HL-60 (cell line): Measurements from ENCODE around the gene RECQL5.

Experiments used
- DNase-seq, 2 experiments: peaks; one replicate each; pipeline ENCODE4 v3.0.0-alpha.2; 2010 to 2020; ENCODE audit warnings: low read depth in 1 of 2, low spot score in 1 of 2
- H3K27ac ChIP-seq: fragments of 250-450 bp; sonication (Bioruptor Pico); replicated peaks from 2 replicates; pipeline ENCODE4 v1.5.1; 2020; ENCODE audit warnings: mild to moderate bottlenecking, moderate library complexity
- H3K27me3 ChIP-seq: fragments of 250-450 bp; sonication (Bioruptor Pico); 2 replicates; pipeline ENCODE4 v1.5.1; 2021; ENCODE audit warnings: mild to moderate bottlenecking, moderate library complexity; ENCODE audit not compliant: insufficient read depth, poor library complexity, severe bottlenecking
- H3K4me3 ChIP-seq: replicated peaks from 2 replicates; pipeline ENCODE4 v1.5.1; 2011; ENCODE audit warnings: mild to moderate bottlenecking, control low read depth, low read length; ENCODE audit not compliant: insufficient read depth
- CTCF ChIP-seq: IDR thresholded peaks from one replicate; pipeline ENCODE4 v1.5.1; 2011; ENCODE audit warnings: low read length, control low read depth, inconsistent platforms; ENCODE audit not compliant: insufficient read depth
- GABPA ChIP-seq: IDR thresholded peaks from 2 replicates; pipeline ENCODE4 v1.6.1; 2012; ENCODE audit warnings: low read depth
- POLR2AphosphoS5 ChIP-seq: IDR thresholded peaks from 2 replicates; pipeline ENCODE4 v1.6.1; 2012; ENCODE audit warnings: low read depth
- REST ChIP-seq: IDR thresholded peaks from 2 replicates; pipeline ENCODE4 v1.6.1; 2012; ENCODE audit warnings: low read depth; ENCODE audit not compliant: insufficient replicate concordance
- SPI1 ChIP-seq: IDR thresholded peaks from 2 replicates; pipeline ENCODE4 v1.6.1; 2012; ENCODE audit warnings: low read depth, mild to moderate bottlenecking, borderline replicate concordance

Gene RECQL5

GRCh38 chr17:75589919-75590303 is 77.0 kb downstream of the RECQL5 start:
- TF ChIP-seq CTCF (no peak), SPI1 (no peak), POLR2AphosphoS5 (no peak), REST (no peak), GABPA (no peak)
- peaks cover 19% of the 10 kb centered on the region for H3K27me3 ChIP-seq
- no peak overlapping the region for H3K27ac ChIP-seq
- no peak for DNase-seq
- H3K4me3 ChIP-seq: no peak overlapping the region

GRCh38 chr17:75589012-75589918 is 77.7 kb downstream of the RECQL5 start:
- Histone ChIP-seq H3K27ac (no peak overlapping the region), H3K4me3 (peak overlapping the region; percentile 55), H3K27me3 (peaks cover 19% of the 10 kb centered on the region)
- DNase-seq: peak; percentile 71 to 92
- TF ChIP-seq GABPA (no peak), POLR2AphosphoS5 (no peak), SPI1 (no peak), REST (no peak), CTCF (no peak)

- H3K4me3 ChIP-seq: peak overlapping the region; percentile 27
- 0 out of 2 replicates have a peak overlapping the region, but pooled peaks have one; percentile 8 for H3K27ac ChIP-seq
- peaks cover 19% of the 10 kb centered on the region for H3K27me3 ChIP-seq
- DNase-seq: no peak
- TF ChIP-seq GABPA: no peak
- no peak for TF ChIP-seq SPI1
These were observed 78.3 kb downstream of the RECQL5 start for GRCh38 chr17:75588596-75589011.
